ENCODE measurements around the gene SGF29. TPM values are rescaled to one million over a fixed set of nuclear protein-coding genes. Genes with fewer than 3 reads are reported as not detected.

The SGF29 gene
- polyA plus RNA-seq, 1 donor (not counting 4 experiments of a cell fraction or from before 2014, with no cell fraction given) = 3.0 TPM

DNA sequence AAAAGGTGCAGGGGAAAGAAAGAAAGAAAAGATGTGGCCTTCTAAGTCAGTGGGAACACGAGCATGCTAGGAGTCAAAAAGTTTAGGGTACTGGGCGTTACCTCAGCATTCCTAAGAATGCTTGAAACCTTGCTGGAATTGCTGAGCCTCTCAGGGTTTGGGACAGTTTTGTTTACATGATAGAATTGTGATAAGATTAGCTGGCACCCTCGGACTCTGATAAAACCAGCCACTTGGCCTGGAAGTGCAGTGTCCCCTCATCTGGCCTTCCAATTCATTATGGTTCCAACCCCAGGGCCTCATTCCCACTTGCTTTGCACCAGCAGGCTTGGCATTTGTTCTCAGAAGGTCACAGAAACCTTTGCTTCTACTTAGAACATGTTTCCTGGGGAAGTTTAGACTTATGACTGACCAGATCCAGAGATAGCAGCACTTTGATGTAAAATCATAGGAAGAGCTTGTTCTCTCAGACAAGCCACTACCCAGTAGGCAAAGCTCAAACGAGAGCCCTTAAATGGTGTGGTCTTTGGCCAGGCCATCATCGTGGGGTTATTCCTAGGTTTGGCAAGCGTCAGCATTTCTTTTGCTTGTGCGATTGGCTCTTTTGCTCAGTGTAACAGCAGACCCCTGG is 8.0 kb downstream of the SGF29 start:
- Histone ChIP-seq H3K4me3 (ENCODE audit: control insufficient read depth in 2 of 3, extremely low read depth in 1 of 3, insufficient read depth in 2 of 3, low read depth in 1 of 3, low read length in 3 of 3) (no peak overlapping the region), H3K36me3 (ENCODE audit: control insufficient read depth in 2 of 2, extremely low read depth in 1 of 2, insufficient read depth in 2 of 2, low read length in 2 of 2) (peaks cover 0 to 5% of the 10 kb centered on the region in 2 experiments), H3K27ac (ENCODE audit: control insufficient read depth, insufficient read depth, low read length) (no peak overlapping the region), H4K20me1 (ENCODE audit: control insufficient read depth, extremely low read depth, insufficient read depth, low read length) (no peaks in the 10 kb centered on the region), H3K9me3 (ENCODE audit: control insufficient read depth, low read depth, low read length) (no peaks in the 10 kb centered on the region), H3K4me1 (ENCODE audit: control insufficient read depth, extremely low read depth, insufficient read depth, low read length) (no peaks in the 10 kb centered on the region), H3K9me1 (ENCODE audit: control insufficient read depth, extremely low read depth, insufficient read depth, low read length) (no peaks in the 10 kb centered on the region), H2AFZ (ENCODE audit: control insufficient read depth, low read length) (no peak overlapping the region), H3K4me2 (ENCODE audit: control insufficient read depth, extremely low read depth, insufficient read depth, low read depth, low read length) (no peak overlapping the region), H3K27me3 (ENCODE audit: control insufficient read depth, extremely low read depth, insufficient read depth, low read length) (no peaks in the 10 kb centered on the region), H3K79me2 (ENCODE audit: control insufficient read depth, insufficient read depth, low read length) (peaks cover 11% of the 10 kb centered on the region), H3K9ac (ENCODE audit: control insufficient read depth, extremely low read depth, insufficient read depth, low read length) (no peak overlapping the region)
- FAIRE-seq = no peak
- DNase-seq (ENCODE audit: low read depth, low spot score) = no peak
- dilution Hi-C loops (cut with MboI; ENCODE audit: extremely low pct_ligation_motif_present, low sequenced_read_pairs) = no loop called here
- no peak for TF ChIP-seq EZH2 (IDR thresholded peaks at IDR 0.05; ENCODE audit: low read length)
- TF ChIP-seq, protein P1, sequence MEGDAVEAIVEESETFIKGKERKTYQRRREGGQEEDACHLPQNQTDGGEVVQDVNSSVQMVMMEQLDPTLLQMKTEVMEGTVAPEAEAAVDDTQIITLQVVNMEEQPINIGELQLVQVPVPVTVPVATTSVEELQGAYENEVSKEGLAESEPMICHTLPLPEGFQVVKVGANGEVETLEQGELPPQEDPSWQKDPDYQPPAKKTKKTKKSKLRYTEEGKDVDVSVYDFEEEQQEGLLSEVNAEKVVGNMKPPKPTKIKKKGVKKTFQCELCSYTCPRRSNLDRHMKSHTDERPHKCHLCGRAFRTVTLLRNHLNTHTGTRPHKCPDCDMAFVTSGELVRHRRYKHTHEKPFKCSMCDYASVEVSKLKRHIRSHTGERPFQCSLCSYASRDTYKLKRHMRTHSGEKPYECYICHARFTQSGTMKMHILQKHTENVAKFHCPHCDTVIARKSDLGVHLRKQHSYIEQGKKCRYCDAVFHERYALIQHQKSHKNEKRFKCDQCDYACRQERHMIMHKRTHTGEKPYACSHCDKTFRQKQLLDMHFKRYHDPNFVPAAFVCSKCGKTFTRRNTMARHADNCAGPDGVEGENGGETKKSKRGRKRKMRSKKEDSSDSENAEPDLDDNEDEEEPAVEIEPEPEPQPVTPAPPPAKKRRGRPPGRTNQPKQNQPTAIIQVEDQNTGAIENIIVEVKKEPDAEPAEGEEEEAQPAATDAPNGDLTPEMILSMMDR (optimal IDR thresholded peaks at IDR 0.05 in 1 of 3, IDR thresholded peaks at IDR 0.05 in 1 of 3, conservative IDR thresholded peaks at IDR 0.05 in 1 of 3; ENCODE audit: extremely low read depth in 1 of 3, insufficient read depth in 2 of 3, low read length in 3 of 3) = no peak

DNA sequence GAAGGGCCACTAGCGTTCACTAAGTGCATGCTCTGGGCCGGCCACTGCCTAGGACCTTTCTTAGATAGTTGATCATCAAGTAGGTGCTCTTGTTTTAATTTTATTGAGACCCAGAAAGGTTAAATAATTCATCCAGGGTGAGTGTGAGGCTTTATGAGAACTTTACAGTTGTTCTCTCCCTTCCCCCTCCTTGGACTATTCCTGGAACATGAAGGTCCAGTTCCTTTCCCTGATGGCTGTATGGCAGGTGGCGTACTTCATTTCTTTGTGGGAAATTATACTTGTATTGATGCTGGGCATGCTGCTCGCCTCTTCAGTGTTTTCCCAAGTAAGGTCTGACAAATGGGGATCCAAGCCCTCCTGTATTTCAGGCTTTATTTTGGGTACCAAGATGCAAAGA is 8.5 kb downstream of the SGF29 start:
- no peak for FAIRE-seq
- H2AFZ ChIP-seq (ENCODE audit: control insufficient read depth, low read length) = no peak overlapping the region
- H3K9ac ChIP-seq (ENCODE audit: control insufficient read depth, extremely low read depth, insufficient read depth, low read length) = no peak overlapping the region
- no peak overlapping the region for H3K4me3 ChIP-seq (ENCODE audit: control insufficient read depth in 2 of 3, extremely low read depth in 1 of 3, insufficient read depth in 2 of 3, low read depth in 1 of 3, low read length in 3 of 3)
- no peaks in the 10 kb centered on the region for H3K4me1 ChIP-seq (ENCODE audit: control insufficient read depth, extremely low read depth, insufficient read depth, low read length)
- H3K9me3 ChIP-seq (ENCODE audit: control insufficient read depth, low read depth, low read length) = peaks cover 1% of the 10 kb centered on the region
- H3K4me2 ChIP-seq (ENCODE audit: control insufficient read depth, extremely low read depth, insufficient read depth, low read depth, low read length) = no peak overlapping the region
- H3K27ac ChIP-seq (ENCODE audit: control insufficient read depth, insufficient read depth, low read length) = no peak overlapping the region
- peaks cover 11% of the 10 kb centered on the region for H3K79me2 ChIP-seq (ENCODE audit: control insufficient read depth, insufficient read depth, low read length)
- H3K36me3 ChIP-seq (ENCODE audit: control insufficient read depth in 2 of 2, extremely low read depth in 1 of 2, insufficient read depth in 2 of 2, low read length in 2 of 2) = peaks cover 0 to 5% of the 10 kb centered on the region in 2 experiments
- no peak for DNase-seq (ENCODE audit: low read depth, low spot score)
- dilution Hi-C loops (cut with MboI; ENCODE audit: extremely low pct_ligation_motif_present, low sequenced_read_pairs) = no loop called here
- no peaks in the 10 kb centered on the region for H3K9me1 ChIP-seq (ENCODE audit: control insufficient read depth, extremely low read depth, insufficient read depth, low read length)
- no peaks in the 10 kb centered on the region for H3K27me3 ChIP-seq (ENCODE audit: control insufficient read depth, extremely low read depth, insufficient read depth, low read length)
- no peaks in the 10 kb centered on the region for H4K20me1 ChIP-seq (ENCODE audit: control insufficient read depth, extremely low read depth, insufficient read depth, low read length)
- no peak for TF ChIP-seq EZH2 (IDR thresholded peaks at IDR 0.05; ENCODE audit: low read length)
- TF ChIP-seq, protein P1 (optimal IDR thresholded peaks at IDR 0.05 in 1 of 3, IDR thresholded peaks at IDR 0.05 in 1 of 3, conservative IDR thresholded peaks at IDR 0.05 in 1 of 3; ENCODE audit: extremely low read depth in 1 of 3, insufficient read depth in 2 of 3, low read length in 3 of 3) = no peak
